Regular cardiac myocyte (primary cell): Measurements from ENCODE around the gene SIGLEC6. TPM values are rescaled to one million over a fixed set of nuclear protein-coding genes. Genes with fewer than 3 reads are reported as not detected.

Experiments used
- total RNA-seq: library from RNA; depleted of rRNA; stranded (reverse); fragments of >200 nt; gene quantifications from 2 replicates; pipeline ENCODE4 v1.2.3, GENCODE V29; 2014

The SIGLEC6 gene
- not detected in 2 replicates for total RNA-seq

DNA sequence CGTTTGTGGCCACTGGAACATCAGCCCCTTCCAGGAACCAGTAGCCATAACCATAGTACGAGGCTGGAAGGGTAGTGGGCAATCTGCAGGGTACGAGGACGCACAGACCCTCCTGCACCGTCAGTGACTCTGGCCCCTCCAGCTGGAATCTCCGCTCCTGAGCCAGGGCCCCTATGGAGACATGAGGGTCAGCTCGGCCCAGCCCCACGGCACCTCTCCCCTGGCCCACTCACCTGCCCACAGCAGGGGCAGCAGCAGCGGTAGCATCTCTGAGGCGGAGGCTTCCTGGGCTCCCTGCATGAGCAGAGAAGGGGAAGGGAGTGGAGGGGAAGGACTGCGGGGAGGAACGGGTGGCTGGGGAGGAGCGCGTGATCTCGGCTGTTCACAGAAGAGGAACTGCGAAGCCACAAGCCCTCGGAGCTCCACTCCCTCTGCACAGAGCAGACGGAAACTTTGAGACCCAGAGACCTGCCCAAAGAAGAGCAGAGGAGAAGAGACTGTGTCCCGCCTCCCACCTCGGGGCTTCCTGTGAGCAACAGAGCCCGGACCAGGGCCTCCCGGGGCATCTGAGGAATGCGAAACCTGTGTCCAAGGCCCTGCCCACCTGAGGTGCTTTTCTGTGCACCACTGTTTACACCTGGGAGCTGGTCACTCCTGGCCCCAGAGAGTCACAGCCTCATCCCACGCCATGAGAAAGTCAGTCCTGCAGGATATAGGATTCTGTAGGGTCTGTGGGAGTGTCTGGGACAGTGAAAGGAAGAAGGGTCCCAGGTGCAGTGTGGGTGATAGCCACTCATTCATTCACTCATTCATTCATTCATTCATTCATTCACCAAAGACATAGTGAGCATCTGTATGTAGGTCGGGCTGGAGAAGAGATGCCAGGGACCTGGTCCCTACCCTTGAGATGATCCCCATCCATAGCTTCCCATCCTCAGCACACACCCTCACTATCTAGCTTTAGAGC is at the start of gene SIGLEC6:
TSS of gene SIGLEC6 (minus strand) at position 322 of the 967 bp plus-strand sequence. CDS start at position 300, 22 bp downstream.

DNA sequence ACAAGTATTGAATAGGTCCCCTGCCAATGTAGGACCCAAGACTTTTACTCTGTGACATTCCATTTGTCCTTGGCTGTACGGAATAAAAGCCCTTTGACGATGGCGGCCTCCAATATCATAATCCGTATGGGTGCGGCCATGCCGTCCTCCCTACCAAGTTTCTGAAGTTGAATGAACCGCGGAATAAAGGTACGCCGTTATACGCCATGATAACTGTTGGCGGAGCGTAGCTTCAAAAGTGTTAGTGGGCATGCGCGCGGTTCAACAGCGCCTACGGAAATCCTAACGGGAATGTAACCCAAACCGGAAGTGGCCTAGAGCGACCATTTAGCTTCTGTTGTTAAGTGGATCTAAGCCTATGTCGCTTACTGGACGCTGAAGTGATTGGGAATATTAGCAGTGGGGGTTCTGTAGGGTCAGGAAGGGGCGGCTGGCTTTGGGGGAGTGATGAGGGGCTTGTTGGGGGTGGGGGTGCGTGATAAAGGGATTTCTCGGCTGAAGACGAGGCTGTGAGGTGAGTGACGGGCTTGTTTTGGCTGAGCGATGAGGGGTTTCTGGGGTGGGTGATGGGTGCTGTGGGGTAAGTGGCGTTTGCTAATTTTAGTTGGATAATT is 39.6 kb upstream of the SIGLEC6 start, which contains the start of gene ZNF175:
TSS of gene ZNF175 (plus strand) at position 322 of the 614 bp plus-strand sequence. CDS start 2,047 bp downstream, outside the sequence.

DNA sequence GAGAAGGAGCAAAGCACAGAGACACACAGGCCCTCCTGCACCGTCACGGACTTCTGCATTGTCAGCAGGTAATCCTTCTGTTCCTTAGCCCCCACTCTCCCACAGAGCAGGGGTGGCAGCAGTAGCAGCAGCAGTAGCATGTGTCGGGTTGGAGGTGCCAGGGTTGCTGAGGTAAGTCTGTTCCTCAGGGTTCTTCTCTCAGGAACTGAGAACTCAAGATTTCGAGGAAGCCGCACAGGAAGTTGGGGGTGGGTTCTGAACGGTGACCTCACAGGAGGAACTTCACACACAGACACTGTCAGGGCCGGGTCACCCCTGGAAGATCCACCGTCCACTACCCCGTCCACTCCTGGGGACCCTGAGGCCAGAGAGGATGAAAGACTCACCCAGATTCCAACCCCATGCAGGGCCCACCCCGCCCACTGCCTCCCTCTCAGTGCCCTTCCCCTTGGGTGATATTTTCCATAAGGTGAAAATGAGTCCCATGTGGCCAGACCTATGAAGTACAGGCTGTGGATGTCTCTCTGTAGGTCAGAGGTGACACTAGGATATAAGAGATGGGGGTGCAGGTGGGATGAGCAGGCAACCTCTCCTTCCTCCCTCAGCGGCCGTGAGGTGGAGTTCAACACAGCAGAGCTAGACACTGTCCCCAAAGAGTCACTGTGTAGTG is 29.7 kb downstream of the SIGLEC6 start, which contains the start of gene SIGLEC12:
TSS of gene SIGLEC12 (minus strand) at position 207 of the 670 bp plus-strand sequence. CDS start at position 140, 67 bp downstream.

DNA sequence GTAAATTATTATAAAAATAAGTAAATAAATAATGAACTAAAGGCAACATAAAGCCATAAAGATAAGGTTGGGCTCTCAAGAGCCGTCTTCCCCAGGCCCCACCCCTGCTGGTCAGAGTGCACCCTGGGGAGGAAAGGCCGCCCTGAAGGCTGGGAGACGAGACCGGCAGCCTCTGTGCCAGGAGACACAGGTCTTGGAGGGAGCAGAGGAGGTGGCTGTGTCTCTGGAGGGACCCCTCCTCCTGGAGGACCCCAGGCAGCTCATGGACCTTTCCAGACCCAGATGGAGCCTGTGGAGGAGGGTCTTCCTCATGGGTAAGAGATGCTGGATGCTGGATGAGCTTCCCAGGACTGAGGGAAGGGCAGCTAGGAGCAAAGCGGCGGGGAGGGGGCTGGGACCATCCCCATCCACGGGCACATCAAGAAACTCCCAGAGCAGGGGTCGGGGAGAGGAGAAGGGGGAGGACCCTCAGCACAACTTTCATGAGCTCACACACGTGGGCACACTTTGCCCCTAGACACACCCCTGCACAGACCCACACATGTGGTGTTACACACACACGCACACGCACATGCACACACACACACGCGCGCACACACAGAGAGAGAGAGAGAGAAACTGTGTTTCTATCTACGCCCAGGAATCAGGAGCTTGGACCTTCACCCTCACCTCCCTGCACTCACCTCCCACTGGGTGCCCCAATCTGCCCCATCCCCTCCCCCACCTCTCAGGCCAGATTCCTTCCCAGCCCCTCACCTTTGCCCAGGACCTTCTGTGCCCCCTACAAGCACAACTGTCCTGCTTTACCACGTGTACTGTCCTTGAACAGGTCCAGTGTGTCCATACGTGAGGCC is 52.9 kb downstream of the SIGLEC6 start, which contains the start of gene CEACAM18:
TSS of gene CEACAM18 (plus strand) at position 159 of the 854 bp plus-strand sequence.

Other genes with a start within 250 kb of the SIGLEC6 start
- under 0.01 TPM in 1 of 2 replicates, not detected in the other for gene IGLON5, start 220.0 kb downstream of the SIGLEC6 start, total RNA-seq
- gene VSIG10L, start 189.5 kb downstream of the SIGLEC6 start, total RNA-seq: 0.38 and 0.85 TPM in 2 replicates
- gene ETFB, start 165.3 kb downstream of the SIGLEC6 start, total RNA-seq: 107 and 182 TPM in 2 replicates
- not detected in 2 replicates for gene CLDND2, start 162.7 kb downstream of the SIGLEC6 start, total RNA-seq
- gene NKG7, start 159.0 kb downstream of the SIGLEC6 start, total RNA-seq: not detected in 2 replicates
- gene LIM2, start 143.7 kb downstream of the SIGLEC6 start, total RNA-seq: not detected in 2 replicates
- not detected in 2 replicates for gene C19orf84, start 141.1 kb downstream of the SIGLEC6 start, total RNA-seq
- gene SIGLEC10, start 114.0 kb downstream of the SIGLEC6 start, total RNA-seq: not detected in 2 replicates
- not detected in 2 replicates for gene SIGLEC8, start 73.2 kb downstream of the SIGLEC6 start, total RNA-seq
- not detected in 2 replicates for gene CEACAM18, start 53.1 kb downstream of the SIGLEC6 start, total RNA-seq
- gene SIGLEC12, start 29.9 kb downstream of the SIGLEC6 start, total RNA-seq: not detected in 2 replicates
- 31.0 and 56.9 TPM in 2 replicates for gene ZNF175, start 39.6 kb upstream of the SIGLEC6 start, total RNA-seq
- gene SIGLEC5, start 98.7 kb upstream of the SIGLEC6 start, total RNA-seq: not detected in 2 replicates
- not detected in 2 replicates for gene SIGLEC14, start 115.2 kb upstream of the SIGLEC6 start, total RNA-seq
- gene SPACA6, start 161.7 kb upstream of the SIGLEC6 start, total RNA-seq: 4.8 and 5.2 TPM in 2 replicates
- 28.2 and 243 TPM in 2 replicates for gene HAS1, start 192.3 kb upstream of the SIGLEC6 start, total RNA-seq
- 0.56 and 0.96 TPM in 2 replicates for gene FPR1, start 220.2 kb upstream of the SIGLEC6 start, total RNA-seq
- gene FPR2, start 229.5 kb upstream of the SIGLEC6 start, total RNA-seq: under 0.01 and 0.19 TPM in 2 replicates